ENCODE data around the gene TTC21A. TPM values are rescaled to one million over a fixed set of nuclear protein-coding genes. Genes with fewer than 3 reads are reported as not detected.
A peak's percentile ranks its signal among the peaks of the same experiment; 100 is the strongest.

TTC21A gene
- total RNA-seq, 1 experiment from 2014 or later: 5.6 TPM

DNA sequence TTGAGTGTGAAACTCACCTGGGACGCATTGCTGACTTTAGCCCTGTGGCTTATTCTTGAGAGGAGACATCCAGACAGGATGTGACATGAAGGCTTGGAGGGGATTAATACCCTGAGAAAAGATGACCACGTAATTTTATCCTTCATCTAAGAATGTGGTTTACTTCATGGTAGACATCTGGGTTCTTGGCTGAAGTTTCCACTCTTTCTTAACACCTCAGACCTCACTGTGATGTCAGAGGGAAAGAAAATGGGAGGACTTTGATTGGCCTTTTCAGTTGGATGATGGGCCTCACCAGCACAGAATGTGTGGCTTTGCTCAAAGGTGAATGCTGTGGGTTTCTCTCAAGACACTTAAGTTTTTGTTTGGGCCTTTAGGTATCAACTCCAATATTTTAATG lies 16.6 kb upstream of the TTC21A start (continued):
- no peak for TF ChIP-seq ATF3 (IDR thresholded peaks at IDR 0.05)
- TF ChIP-seq CEBPB (IDR thresholded peaks at IDR 0.05; ENCODE audit: low read depth): no peak
- no peak for TF ChIP-seq MAX (IDR thresholded peaks at IDR 0.05)
- TF ChIP-seq ELF1 (IDR thresholded peaks at IDR 0.05; ENCODE audit: borderline replicate concordance, low read depth): no peak
- TF ChIP-seq EZH2phosphoT487 (IDR thresholded peaks at IDR 0.05; ENCODE audit: borderline replicate concordance): no peak
- TF ChIP-seq, protein P1, sequence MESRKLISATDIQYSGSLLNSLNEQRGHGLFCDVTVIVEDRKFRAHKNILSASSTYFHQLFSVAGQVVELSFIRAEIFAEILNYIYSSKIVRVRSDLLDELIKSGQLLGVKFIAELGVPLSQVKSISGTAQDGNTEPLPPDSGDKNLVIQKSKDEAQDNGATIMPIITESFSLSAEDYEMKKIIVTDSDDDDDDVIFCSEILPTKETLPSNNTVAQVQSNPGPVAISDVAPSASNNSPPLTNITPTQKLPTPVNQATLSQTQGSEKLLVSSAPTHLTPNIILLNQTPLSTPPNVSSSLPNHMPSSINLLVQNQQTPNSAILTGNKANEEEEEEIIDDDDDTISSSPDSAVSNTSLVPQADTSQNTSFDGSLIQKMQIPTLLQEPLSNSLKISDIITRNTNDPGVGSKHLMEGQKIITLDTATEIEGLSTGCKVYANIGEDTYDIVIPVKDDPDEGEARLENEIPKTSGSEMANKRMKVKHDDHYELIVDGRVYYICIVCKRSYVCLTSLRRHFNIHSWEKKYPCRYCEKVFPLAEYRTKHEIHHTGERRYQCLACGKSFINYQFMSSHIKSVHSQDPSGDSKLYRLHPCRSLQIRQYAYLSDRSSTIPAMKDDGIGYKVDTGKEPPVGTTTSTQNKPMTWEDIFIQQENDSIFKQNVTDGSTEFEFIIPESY (IDR thresholded peaks at IDR 0.05; ENCODE audit: extremely low read depth, insufficient replicate concordance, low read length): no peak
- TF ChIP-seq TCF7L2 (IDR thresholded peaks at IDR 0.05; ENCODE audit: borderline replicate concordance, extremely low read depth, insufficient read depth, insufficient read length): no peak
- no peak for TF ChIP-seq EGR1 (IDR thresholded peaks at IDR 0.05; ENCODE audit: low read depth)
- no peak for TF ChIP-seq SP1 (IDR thresholded peaks at IDR 0.05; ENCODE audit: low read depth)
- no peak for TF ChIP-seq POLR2A (IDR thresholded peaks at IDR 0.05; ENCODE audit: borderline replicate concordance, extremely low read depth, insufficient read depth, insufficient read length)

- DNase-seq (ENCODE audit: low read depth, low spot score) (no peak), ATAC-seq (no peak)
- Histone ChIP-seq H3K4me1 (ENCODE audit: control insufficient read depth in 1 of 2, insufficient read depth in 2 of 2, low read length in 2 of 2) (no peaks in the 10 kb centered on the region), H3K79me2 (ENCODE audit: insufficient read depth, low read length) (no peaks in the 10 kb centered on the region), H3K27me3 (ENCODE audit: insufficient read depth, low read length) (no peaks in the 10 kb centered on the region), H3K9ac (ENCODE audit: low read length) (no peak overlapping the region), H3K27ac (ENCODE audit: low read depth, low read length) (no peak overlapping the region), H2AFZ (ENCODE audit: low read depth, low read length, poor library complexity, severe bottlenecking) (no peak overlapping the region), H3K9me2 (ENCODE audit: insufficient read depth) (no peaks in the 10 kb centered on the region), H3K4me3 (replicated peaks in 1 of 2; ENCODE audit: low read depth in 1 of 2, low read length in 2 of 2) (no peak overlapping the region), H3K9me3 (ENCODE audit: control insufficient read depth in 1 of 2, insufficient read depth in 1 of 2, low read depth in 1 of 2, low read length in 2 of 2) (no peaks in the 10 kb centered on the region), H4K20me1 (ENCODE audit: insufficient read depth) (no peaks in the 10 kb centered on the region), H3K4me2 (ENCODE audit: low read length) (no peak overlapping the region), H3K36me3 (ENCODE audit: control insufficient read depth in 1 of 2, insufficient read depth in 2 of 2, low read length in 2 of 2) (peaks cover 2 to 26% of the 10 kb centered on the region in 2 experiments)
- intact Hi-C loops (cut with micrococcal nuclease): no loop called here
- TSS peak; percentile 28 for BruUV-seq (replicated peaks)
- ChIA-PET CTCF (no interaction called here), POLR2A (no interaction called here), RAD21 (ENCODE audit: low non-redundant PET in 1 of 2, low total read pairs in 2 of 2, uncharacterized antibody in 2 of 2, unreplicated experiment in 2 of 2) (no interaction called here)
- TF ChIP-seq, protein P2, sequence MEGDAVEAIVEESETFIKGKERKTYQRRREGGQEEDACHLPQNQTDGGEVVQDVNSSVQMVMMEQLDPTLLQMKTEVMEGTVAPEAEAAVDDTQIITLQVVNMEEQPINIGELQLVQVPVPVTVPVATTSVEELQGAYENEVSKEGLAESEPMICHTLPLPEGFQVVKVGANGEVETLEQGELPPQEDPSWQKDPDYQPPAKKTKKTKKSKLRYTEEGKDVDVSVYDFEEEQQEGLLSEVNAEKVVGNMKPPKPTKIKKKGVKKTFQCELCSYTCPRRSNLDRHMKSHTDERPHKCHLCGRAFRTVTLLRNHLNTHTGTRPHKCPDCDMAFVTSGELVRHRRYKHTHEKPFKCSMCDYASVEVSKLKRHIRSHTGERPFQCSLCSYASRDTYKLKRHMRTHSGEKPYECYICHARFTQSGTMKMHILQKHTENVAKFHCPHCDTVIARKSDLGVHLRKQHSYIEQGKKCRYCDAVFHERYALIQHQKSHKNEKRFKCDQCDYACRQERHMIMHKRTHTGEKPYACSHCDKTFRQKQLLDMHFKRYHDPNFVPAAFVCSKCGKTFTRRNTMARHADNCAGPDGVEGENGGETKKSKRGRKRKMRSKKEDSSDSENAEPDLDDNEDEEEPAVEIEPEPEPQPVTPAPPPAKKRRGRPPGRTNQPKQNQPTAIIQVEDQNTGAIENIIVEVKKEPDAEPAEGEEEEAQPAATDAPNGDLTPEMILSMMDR (IDR thresholded peaks at IDR 0.05 in 2 of 3, conservative IDR thresholded peaks at IDR 0.05 in 1 of 3; ENCODE audit: borderline replicate concordance in 1 of 3, insufficient read depth in 1 of 3, low read depth in 2 of 3, low read length in 2 of 3): no peak
- TF ChIP-seq TCF7L2 (IDR thresholded peaks at IDR 0.05; ENCODE audit: borderline replicate concordance, extremely low read depth, insufficient read depth, insufficient read length) (no peak), ZNF274 (IDR thresholded peaks at IDR 0.05; ENCODE audit: low read depth, low read length) (no peak), POLR2A (IDR thresholded peaks at IDR 0.05; ENCODE audit: borderline replicate concordance, extremely low read depth, insufficient read depth, insufficient read length) (no peak), EGR1 (IDR thresholded peaks at IDR 0.05; ENCODE audit: low read depth) (no peak), ZFX (IDR thresholded peaks at IDR 0.05) (no peak), ELF1 (IDR thresholded peaks at IDR 0.05; ENCODE audit: borderline replicate concordance, low read depth) (no peak), CBX3 (IDR thresholded peaks at IDR 0.05; ENCODE audit: low read depth) (no peak), YY1 (IDR thresholded peaks at IDR 0.05; ENCODE audit: extremely low read depth, insufficient replicate concordance, low read depth, low read length) (no peak), EZH2phosphoT487 (IDR thresholded peaks at IDR 0.05; ENCODE audit: borderline replicate concordance) (no peak), JUND (IDR thresholded peaks at IDR 0.05) (no peak)
- TF ChIP-seq, protein P1 (IDR thresholded peaks at IDR 0.05; ENCODE audit: extremely low read depth, insufficient replicate concordance, low read length): no peak
These were observed 12.4 kb upstream of the TTC21A start for GRCh38 chr3:39094851-39095677.

Data from HCT116 (cell line).